Suprapubic skin (tissue), 3 donors: Measurements from ENCODE around the gene EMSY.

Experiments used
- CTCF ChIP-seq, 2 donors: fragments of 200-600 bp in 1 of 2; fragments of 450-650 bp in 1 of 2; sonication (generic) in 1 of 2; IDR thresholded peaks; one replicate each; pipeline ENCODE4 v1.5.1; 2016 to 2019; ENCODE audit warnings: antibody characterized with exemption in 2 of 2, mild to moderate bottlenecking in 1 of 2, moderate library complexity in 1 of 2
- POLR2A ChIP-seq, 2 donors: fragments of 450-650 bp; IDR thresholded peaks; one replicate each; pipeline ENCODE4 v1.6.1; 2017; ENCODE audit warnings: antibody characterized with exemption in 2 of 2, mild to moderate bottlenecking in 2 of 2, moderate library complexity in 2 of 2

- no peak for TF ChIP-seq CTCF (IDR thresholded peaks at IDR 0.05)
- TF ChIP-seq POLR2A (IDR thresholded peaks at IDR 0.05) = no peak
These were observed 133.8 kb downstream of the EMSY start for GRCh38 chr11:76578654-76579055.
